NCI-H526 treated with DMSO at 0.1 percent for 48 hours (cell line): ENCODE results near the gene TSPAN31.

Experiments used
- DNase-seq: peaks from one replicate; lab custom pipeline; 2025; lab: John Stamatoyannopoulos, UW

The TSPAN31 gene

DNA sequence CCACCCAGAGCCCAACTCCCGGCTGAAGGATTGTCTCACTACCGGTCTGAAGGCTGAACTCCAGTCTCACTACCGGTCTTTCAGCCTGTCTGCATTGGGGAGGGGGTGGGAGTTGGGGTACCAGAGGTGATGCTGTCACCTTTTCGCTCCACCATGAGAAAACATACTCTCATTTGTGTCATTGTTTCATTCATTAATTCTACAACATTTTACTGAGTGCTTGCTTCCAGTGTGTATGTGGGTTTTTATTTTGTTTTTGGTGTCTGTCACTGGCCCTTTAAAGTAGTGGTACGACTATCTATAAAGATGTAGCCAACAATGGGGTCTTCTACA, 7.8 kb downstream of the TSPAN31 start:
- DNase-seq: no peak

DNA sequence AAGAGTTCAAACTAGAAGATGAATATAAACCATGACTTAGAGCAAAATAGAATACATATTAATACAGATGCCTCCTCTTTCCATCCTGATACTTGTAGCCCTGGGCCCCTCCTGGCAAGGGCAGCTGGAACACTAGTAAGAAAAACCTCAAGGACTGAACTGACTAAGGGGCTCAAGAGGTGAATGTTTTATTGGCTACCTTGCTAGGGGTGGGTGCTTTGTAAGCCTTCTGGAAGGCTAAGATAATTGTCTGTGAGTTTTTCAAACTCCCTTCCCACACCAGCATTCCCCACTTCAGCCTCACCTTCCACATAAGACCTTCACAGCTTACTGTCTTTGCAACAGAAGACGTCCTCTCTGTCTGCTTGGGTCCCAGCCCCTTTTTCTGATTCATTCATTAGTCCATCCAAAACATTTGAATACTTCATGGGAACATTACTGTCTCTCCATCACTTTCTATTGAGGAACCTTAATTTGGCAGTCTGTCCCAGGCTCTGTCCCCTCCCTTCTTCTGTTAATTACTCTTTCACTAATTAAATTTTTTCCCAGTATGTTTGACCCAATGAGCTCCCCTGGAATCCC, 9.0 kb downstream of the TSPAN31 start:
- no peak for DNase-seq

GRCh38 chr12:57754411-57755193, 9.8 kb downstream of the TSPAN31 start, which contains the start of gene MARCHF9:
TSS of gene MARCHF9 (plus strand) at chr12:57755103. CDS start at chr12:57755529, 426 bp downstream.
- DNase-seq: peak; percentile 79

GRCh38 chr12:57755194-57755453, 10.3 kb downstream of the TSPAN31 start:
- no peak for DNase-seq

GRCh38 chr12:57755454-57756372, 10.9 kb downstream of the TSPAN31 start:
- DNase-seq: no peak

DNA sequence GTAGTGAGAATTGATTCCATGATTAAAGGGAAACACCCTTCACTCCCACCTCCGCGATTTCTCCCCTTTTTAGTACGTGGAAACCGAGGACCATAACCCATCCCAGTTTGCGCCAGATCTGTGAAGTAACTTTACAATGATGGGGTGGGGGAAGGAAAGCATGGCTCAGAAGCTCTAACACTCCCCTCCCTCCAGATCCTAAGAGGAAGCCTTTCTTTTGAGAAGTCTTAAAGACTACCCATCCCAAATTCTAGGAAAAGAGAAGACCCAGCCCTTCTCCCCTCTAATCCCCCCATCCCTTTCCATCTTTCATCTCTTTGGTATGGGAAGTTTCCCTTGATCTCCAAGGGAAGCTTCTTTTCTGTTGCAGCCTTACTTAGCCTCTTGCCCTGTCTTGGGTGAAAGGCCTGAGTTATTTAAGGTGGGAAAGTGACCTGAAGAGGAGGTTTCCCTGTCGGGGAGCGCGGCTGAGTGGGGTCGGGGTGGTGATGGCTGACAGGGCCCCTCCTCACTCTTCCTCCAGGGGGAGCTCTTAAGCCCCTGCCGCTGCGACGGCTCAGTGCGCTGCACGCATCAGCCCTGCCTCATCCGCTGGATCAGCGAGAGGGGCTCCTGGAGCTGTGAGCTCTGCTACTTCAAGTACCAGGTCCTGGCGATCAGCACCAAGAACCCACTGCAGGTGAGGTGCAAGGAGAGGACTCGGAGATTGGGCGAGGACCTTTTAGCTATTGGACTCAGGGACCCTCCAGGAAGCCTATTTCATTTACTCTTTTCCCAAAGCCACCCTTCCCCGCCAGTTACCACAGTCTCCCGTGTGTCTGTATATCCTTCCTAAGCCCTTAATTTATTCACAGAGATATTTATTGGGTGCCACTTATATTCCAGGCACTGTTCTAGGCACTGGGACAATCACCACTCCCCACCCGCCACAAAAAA, 11.8 kb downstream of the TSPAN31 start:
- DNase-seq: peak; percentile 14

DNA sequence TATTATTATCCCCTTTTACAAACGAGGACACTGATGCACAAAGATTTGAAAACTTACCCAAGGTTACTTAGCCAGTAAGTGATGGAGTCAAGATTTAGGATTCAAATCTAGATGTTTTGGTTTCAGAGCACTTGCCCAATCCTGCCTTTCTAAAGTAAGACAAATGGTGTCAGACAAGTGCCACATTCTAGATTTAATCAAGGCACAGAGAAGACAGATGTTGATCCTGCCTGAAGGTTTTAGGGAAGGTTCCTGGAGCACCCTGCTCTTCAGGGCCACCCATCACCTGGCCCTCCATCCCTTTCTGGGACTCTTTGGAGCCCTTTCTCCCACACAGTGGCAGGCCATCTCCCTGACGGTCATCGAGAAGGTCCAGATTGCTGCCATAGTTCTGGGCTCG, 12.9 kb downstream of the TSPAN31 start:
- no peak for DNase-seq

DNA sequence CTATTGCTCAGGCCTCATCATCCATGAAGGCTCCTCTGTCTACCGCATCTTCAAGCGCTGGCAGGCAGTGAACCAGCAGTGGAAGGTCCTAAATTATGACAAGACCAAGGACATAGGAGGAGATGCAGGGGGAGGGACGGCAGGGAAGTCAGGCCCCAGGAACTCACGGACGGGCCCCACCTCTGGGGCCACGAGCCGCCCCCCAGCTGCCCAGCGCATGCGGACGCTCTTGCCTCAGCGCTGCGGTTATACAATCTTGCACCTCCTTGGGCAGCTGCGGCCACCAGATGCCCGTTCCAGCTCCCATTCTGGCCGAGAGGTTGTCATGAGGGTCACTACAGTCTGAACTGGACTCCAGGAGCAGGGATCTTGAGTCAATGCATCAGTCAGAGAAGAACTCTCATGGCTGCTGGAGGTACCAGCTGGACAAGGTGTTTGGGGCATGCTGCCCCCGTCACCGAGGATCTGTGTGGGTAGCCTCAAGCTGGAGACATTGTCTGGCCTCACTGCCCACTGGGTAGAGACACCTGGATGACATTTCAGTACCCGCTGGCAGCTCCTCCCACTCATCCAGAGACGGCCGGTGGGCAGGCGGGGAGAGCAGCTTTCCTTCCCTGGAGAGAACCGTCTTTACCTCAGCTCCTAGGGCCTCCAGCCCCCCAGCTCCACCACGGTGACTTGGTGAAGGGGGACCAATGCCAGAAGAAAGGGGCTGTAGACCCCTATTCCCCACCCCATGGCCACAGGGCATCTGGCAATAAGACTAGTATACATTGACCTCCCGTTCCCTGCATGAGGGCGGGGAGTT, 13.9 kb downstream of the TSPAN31 start:
- no peak for DNase-seq

DNA sequence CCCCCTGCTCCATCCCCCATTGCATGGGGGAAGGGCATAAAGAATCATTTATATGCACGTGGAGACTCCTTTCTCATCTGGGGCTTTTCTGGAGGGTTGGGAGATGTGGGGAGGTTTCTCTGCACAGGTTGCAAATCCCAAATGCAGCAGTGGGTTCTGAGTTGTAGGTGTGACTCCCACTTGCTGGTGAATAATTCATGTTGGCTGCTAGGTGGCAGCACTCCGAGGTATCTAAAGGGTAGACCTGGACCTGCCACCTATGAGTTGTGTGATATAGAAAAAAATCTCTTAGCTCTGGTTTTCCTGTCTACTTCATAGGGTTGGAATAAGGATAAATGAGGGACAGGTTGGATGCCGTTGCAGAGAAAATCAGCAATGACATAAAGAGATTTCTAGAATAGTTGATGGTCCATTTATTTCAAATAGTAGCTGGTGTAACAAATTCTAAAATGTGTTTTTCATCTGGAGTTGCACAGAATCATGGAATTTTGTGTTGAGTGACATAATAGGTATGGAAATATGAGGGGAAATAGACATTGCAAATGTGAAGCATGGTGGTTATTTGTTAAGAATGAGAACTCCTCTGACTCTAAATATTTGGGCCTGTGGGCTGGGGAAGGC, 14.6 kb downstream of the TSPAN31 start:
- DNase-seq: no peak

GRCh38 chr12:57760347-57760982, 15.6 kb downstream of the TSPAN31 start:
- no peak for DNase-seq

GRCh38 chr12:57761391-57761998, 16.7 kb downstream of the TSPAN31 start:
- DNase-seq: no peak

DNA sequence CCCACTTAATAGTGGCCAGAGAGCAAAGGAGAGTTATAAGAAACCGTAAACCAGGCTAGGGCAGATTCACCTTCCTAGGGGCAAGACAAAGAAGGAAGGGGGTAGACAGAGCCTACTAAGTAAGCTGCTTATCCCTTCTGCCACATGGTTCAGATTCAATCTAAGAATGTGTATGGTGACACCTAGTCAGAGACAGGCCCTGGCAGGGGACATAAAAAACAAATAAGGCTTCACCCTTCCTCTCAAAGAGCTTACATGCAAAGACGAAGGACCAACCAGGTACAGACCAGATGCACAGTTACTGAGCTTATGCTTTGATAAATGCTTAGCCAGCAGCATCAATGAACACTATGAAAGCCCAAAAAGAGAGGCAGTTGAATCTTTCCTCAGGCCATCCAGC, 17.6 kb downstream of the TSPAN31 start:
- no peak for DNase-seq

GRCh38 chr12:57763881-57764661, 19.2 kb downstream of the TSPAN31 start:
- no peak for DNase-seq

- no peak for DNase-seq
Observed at GRCh38 chr12:57764662-57765002, 19.8 kb downstream of the TSPAN31 start.

DNA sequence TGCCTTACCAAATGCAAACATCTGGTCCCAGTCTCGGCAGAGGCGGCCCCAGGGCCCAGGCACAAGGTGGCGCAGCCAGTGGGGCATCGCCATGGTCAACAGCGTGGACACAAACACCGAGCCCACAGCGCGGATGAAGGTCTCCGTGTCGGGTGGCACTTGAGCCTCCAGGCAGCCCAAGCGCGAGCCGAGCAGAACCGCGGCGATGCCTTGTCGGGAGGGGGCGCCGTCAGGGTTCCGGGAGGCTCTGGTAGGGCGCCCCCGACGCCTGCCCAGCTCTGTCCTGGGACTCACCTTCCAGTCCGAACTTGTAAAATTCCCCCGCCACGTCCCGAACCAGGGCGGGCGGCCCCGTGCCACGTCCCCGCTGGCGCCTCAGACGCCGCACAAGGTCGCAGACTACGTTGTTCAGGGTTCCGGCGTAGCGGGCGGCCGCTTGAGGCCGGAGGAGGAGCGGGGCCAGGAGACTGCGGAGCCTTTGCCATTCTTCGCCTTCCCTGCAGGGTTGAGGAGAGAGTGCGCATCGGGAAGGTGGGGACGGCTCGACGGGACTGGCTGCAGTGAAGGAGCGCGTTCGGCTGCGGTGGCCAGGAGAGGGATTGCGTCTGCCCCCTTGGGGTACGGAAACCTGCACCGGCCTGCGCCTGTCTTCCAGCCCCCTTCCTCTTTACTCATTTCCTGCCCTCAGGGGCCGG, 20.3 kb downstream of the TSPAN31 start:
- DNase-seq: peak; percentile 21

DNA sequence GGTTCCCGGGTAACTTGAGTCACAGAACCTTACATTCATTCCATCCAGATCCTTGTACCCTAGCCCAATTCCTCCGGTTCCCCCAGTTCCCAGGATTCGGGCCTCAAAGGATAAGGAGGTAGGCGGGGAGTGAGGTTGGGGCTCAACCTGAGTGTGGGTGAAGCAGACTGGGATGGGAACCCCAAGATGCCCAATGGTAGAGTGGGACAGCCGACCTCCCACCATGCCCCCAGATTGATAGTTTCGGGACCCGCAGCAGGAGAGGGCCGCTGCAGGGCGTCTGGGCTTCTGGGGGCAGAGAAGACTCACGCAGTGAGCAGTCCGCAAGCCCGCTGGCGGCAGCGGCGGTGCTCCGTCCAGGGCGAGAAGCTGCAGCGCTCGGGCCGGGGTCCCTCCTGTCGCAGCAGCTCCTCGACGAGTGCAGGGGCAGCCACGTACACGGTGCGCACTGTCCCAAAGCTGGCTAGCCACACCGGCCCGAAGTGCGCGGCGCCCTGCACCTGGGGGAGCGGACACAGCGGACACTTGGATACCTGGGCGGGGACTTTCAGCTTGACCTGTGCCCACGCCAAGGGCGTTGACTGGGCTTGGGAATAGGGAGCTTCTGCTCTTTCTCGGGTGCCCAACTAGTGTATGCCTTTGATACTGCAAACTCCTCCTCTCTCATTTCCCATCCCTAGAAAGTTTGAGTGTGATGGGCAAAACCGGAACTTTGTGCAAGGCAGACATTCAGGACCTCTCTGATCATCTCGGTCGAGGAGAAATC, 21.0 kb downstream of the TSPAN31 start:
- DNase-seq: no peak

GRCh38 chr12:57766464-57767304, 21.8 kb downstream of the TSPAN31 start, which contains the start of gene CYP27B1:
TSS of gene CYP27B1 (minus strand) at chr12:57767078. CDS start at chr12:57767041, 37 bp downstream.
- peak; percentile 13 for DNase-seq
